ENCODE results near the gene DHRS7B.
"Not testable (repeated sequence)": the region's sequence is repeated elsewhere in the genome, so short reads cannot be mapped to it uniquely, and the experiment has no call there.

Gene DHRS7B

GRCh38 chr17:21105064-21105894 is 21.5 kb upstream of the DHRS7B start:
- no peak overlapping the region for H2BK5ac ChIP-seq (ENCODE audit: low read depth, low read length, poor library complexity)
- no peaks in the 10 kb centered on the region for H3K9me3 ChIP-seq (ENCODE audit: insufficient read depth, low read depth, low read length)
- no peak overlapping the region for H2BK120ac ChIP-seq (ENCODE audit: insufficient read depth, low read length, poor library complexity)
- H3K23ac ChIP-seq (ENCODE audit: low read length), result no peak overlapping the region
- H3K27ac ChIP-seq (ENCODE audit: low read depth, low read length), result no peak overlapping the region
- H4K91ac ChIP-seq (ENCODE audit: low read depth, low read length), result no peak overlapping the region
- H3K4me2 ChIP-seq (ENCODE audit: low read length), result no peak overlapping the region
- H4K8ac ChIP-seq (ENCODE audit: low read depth, low read length), result no peak overlapping the region
- no peaks in the 10 kb centered on the region for H3K79me2 ChIP-seq (ENCODE audit: control insufficient read depth, insufficient read depth, low read length, poor library complexity)
- no peak overlapping the region for H3K18ac ChIP-seq (ENCODE audit: low read length)
- H3K14ac ChIP-seq (ENCODE audit: low read length), result no peak overlapping the region
- H3K9ac ChIP-seq (ENCODE audit: low read length), result no peak overlapping the region
- no peak for DNase-seq
- H3K79me1 ChIP-seq (ENCODE audit: low read length), result no peaks in the 10 kb centered on the region
- H2BK12ac ChIP-seq (ENCODE audit: low read length), result no peak overlapping the region
- no peak overlapping the region for H2AFZ ChIP-seq (ENCODE audit: insufficient read depth, low read length, poor library complexity)
- H2AK5ac ChIP-seq (ENCODE audit: low read length), result no peak overlapping the region
- no peak overlapping the region for H3K4me3 ChIP-seq (ENCODE audit: low read depth, low read length)
- no CpG with 5 or more reads among the region's 5 CpGs for WGBS (ENCODE audit: extremely low coverage, insufficient coverage, insufficient read length)
- no peaks in the 10 kb centered on the region for H3K27me3 ChIP-seq (ENCODE audit: insufficient read depth, low read length)
- no peaks in the 10 kb centered on the region for H3K36me3 ChIP-seq (ENCODE audit: control insufficient read depth in 1 of 2, insufficient read depth in 2 of 2, low read length in 2 of 2)
- H3K4ac ChIP-seq (ENCODE audit: low read depth, low read length), result no peak overlapping the region
- H3K4me1 ChIP-seq (ENCODE audit: control insufficient read depth in 1 of 2, insufficient read depth in 2 of 2, low read length in 2 of 2), result no peaks in the 10 kb centered on the region
- H4K12ac ChIP-seq (ENCODE audit: low read depth, low read length), result no peak overlapping the region

- Histone ChIP-seq H3K27ac (ENCODE audit: low read depth, low read length) (no peak overlapping the region), H3K9ac (ENCODE audit: low read length) (no peak overlapping the region), H3K4me1 (ENCODE audit: control insufficient read depth in 1 of 2, insufficient read depth in 2 of 2, low read length in 2 of 2) (no peaks in the 10 kb centered on the region), H3K27me3 (ENCODE audit: insufficient read depth, low read length) (no peaks in the 10 kb centered on the region), H3K36me3 (ENCODE audit: control insufficient read depth in 1 of 2, insufficient read depth in 2 of 2, low read length in 2 of 2) (no peaks in the 10 kb centered on the region), H4K12ac (ENCODE audit: low read depth, low read length) (no peak overlapping the region), H4K91ac (ENCODE audit: low read depth, low read length) (no peak overlapping the region), H3K14ac (ENCODE audit: low read length) (no peak overlapping the region), H2AFZ (ENCODE audit: insufficient read depth, low read length, poor library complexity) (no peak overlapping the region), H2BK12ac (ENCODE audit: low read length) (no peak overlapping the region), H3K4me2 (ENCODE audit: low read length) (no peak overlapping the region), H4K8ac (ENCODE audit: low read depth, low read length) (no peak overlapping the region), H2BK120ac (ENCODE audit: insufficient read depth, low read length, poor library complexity) (no peak overlapping the region), H3K23ac (ENCODE audit: low read length) (no peak overlapping the region), H2AK5ac (ENCODE audit: low read length) (no peak overlapping the region), H3K18ac (ENCODE audit: low read length) (no peak overlapping the region), H3K9me3 (ENCODE audit: insufficient read depth, low read depth, low read length) (no peaks in the 10 kb centered on the region), H2BK5ac (ENCODE audit: low read depth, low read length, poor library complexity) (no peak overlapping the region), H3K4me3 (ENCODE audit: low read depth, low read length) (no peak overlapping the region), H3K79me2 (ENCODE audit: control insufficient read depth, insufficient read depth, low read length, poor library complexity) (no peaks in the 10 kb centered on the region), H3K79me1 (ENCODE audit: low read length) (no peaks in the 10 kb centered on the region), H3K4ac (ENCODE audit: low read depth, low read length) (no peak overlapping the region)
- WGBS (ENCODE audit: extremely low coverage, insufficient coverage, insufficient read length), result no CpG with 5 or more reads among the region's 3 CpGs
- DNase-seq, result no peak
These were observed 20.4 kb upstream of the DHRS7B start for GRCh38 chr17:21106316-21106715.

- not testable (repeated sequence) for H2BK12ac ChIP-seq (ENCODE audit: low read length); H3K14ac ChIP-seq (ENCODE audit: low read length); H2AK5ac ChIP-seq (ENCODE audit: low read length); H2BK120ac ChIP-seq (ENCODE audit: insufficient read depth, low read length, poor library complexity); H3K9me3 ChIP-seq (ENCODE audit: insufficient read depth, low read depth, low read length); H2BK5ac ChIP-seq (ENCODE audit: low read depth, low read length, poor library complexity); H3K27ac ChIP-seq (ENCODE audit: low read depth, low read length); H3K18ac ChIP-seq (ENCODE audit: low read length); H3K79me1 ChIP-seq (ENCODE audit: low read length); H4K8ac ChIP-seq (ENCODE audit: low read depth, low read length); H4K91ac ChIP-seq (ENCODE audit: low read depth, low read length); H3K27me3 ChIP-seq (ENCODE audit: insufficient read depth, low read length); H4K12ac ChIP-seq (ENCODE audit: low read depth, low read length); H3K79me2 ChIP-seq (ENCODE audit: control insufficient read depth, insufficient read depth, low read length, poor library complexity); H3K36me3 ChIP-seq (ENCODE audit: control insufficient read depth in 1 of 2, insufficient read depth in 2 of 2, low read length in 2 of 2); H2AFZ ChIP-seq (ENCODE audit: insufficient read depth, low read length, poor library complexity); H3K4me2 ChIP-seq (ENCODE audit: low read length); DNase-seq; H3K9ac ChIP-seq (ENCODE audit: low read length); H3K4me3 ChIP-seq (ENCODE audit: low read depth, low read length); H3K4ac ChIP-seq (ENCODE audit: low read depth, low read length); H3K23ac ChIP-seq (ENCODE audit: low read length); H3K4me1 ChIP-seq (ENCODE audit: control insufficient read depth in 1 of 2, insufficient read depth in 2 of 2, low read length in 2 of 2)
- WGBS (ENCODE audit: extremely low coverage, insufficient coverage, insufficient read length), result no CpG with 5 or more reads among the region's 7 CpGs
These were observed 19.6 kb upstream of the DHRS7B start for GRCh38 chr17:21107067-21107650.

GRCh38 chr17:21108651-21109050 is 18.1 kb upstream of the DHRS7B start:
- Histone ChIP-seq H3K9ac (ENCODE audit: low read length) (no peak overlapping the region), H2AK5ac (ENCODE audit: low read length) (no peak overlapping the region), H3K18ac (ENCODE audit: low read length) (no peak overlapping the region), H4K8ac (ENCODE audit: low read depth, low read length) (no peak overlapping the region), H3K23ac (ENCODE audit: low read length) (no peak overlapping the region), H3K36me3 (ENCODE audit: control insufficient read depth in 1 of 2, insufficient read depth in 2 of 2, low read length in 2 of 2) (no peaks in the 10 kb centered on the region), H2AFZ (ENCODE audit: insufficient read depth, low read length, poor library complexity) (no peak overlapping the region), H3K9me3 (ENCODE audit: insufficient read depth, low read depth, low read length) (no peaks in the 10 kb centered on the region), H3K4me2 (ENCODE audit: low read length) (no peak overlapping the region), H3K79me2 (ENCODE audit: control insufficient read depth, insufficient read depth, low read length, poor library complexity) (no peaks in the 10 kb centered on the region), H3K4ac (ENCODE audit: low read depth, low read length) (no peak overlapping the region), H3K14ac (ENCODE audit: low read length) (no peak overlapping the region), H3K27me3 (ENCODE audit: insufficient read depth, low read length) (no peaks in the 10 kb centered on the region), H2BK12ac (ENCODE audit: low read length) (no peak overlapping the region), H3K27ac (ENCODE audit: low read depth, low read length) (no peak overlapping the region), H2BK5ac (ENCODE audit: low read depth, low read length, poor library complexity) (no peak overlapping the region), H3K79me1 (ENCODE audit: low read length) (no peaks in the 10 kb centered on the region), H2BK120ac (ENCODE audit: insufficient read depth, low read length, poor library complexity) (no peak overlapping the region), H3K4me1 (ENCODE audit: control insufficient read depth in 1 of 2, insufficient read depth in 2 of 2, low read length in 2 of 2) (no peaks in the 10 kb centered on the region), H3K4me3 (ENCODE audit: low read depth, low read length) (no peak overlapping the region), H4K12ac (ENCODE audit: low read depth, low read length) (no peak overlapping the region), H4K91ac (ENCODE audit: low read depth, low read length) (no peak overlapping the region)
- no CpG with 5 or more reads among the region's 3 CpGs for WGBS (ENCODE audit: extremely low coverage, insufficient coverage, insufficient read length)
- no peak for DNase-seq
